Inflammatory macrophage (primary cell): ENCODE data around the gene PPP1R27.
A peak's percentile ranks its signal among the peaks of the same experiment; 100 is the strongest.

ENCODE experiments used
- DNase-seq, 2 donors: peaks; one replicate each; pipeline ENCODE4 v3.0.0-alpha.2; 2020 to 2022

Gene PPP1R27

DNA sequence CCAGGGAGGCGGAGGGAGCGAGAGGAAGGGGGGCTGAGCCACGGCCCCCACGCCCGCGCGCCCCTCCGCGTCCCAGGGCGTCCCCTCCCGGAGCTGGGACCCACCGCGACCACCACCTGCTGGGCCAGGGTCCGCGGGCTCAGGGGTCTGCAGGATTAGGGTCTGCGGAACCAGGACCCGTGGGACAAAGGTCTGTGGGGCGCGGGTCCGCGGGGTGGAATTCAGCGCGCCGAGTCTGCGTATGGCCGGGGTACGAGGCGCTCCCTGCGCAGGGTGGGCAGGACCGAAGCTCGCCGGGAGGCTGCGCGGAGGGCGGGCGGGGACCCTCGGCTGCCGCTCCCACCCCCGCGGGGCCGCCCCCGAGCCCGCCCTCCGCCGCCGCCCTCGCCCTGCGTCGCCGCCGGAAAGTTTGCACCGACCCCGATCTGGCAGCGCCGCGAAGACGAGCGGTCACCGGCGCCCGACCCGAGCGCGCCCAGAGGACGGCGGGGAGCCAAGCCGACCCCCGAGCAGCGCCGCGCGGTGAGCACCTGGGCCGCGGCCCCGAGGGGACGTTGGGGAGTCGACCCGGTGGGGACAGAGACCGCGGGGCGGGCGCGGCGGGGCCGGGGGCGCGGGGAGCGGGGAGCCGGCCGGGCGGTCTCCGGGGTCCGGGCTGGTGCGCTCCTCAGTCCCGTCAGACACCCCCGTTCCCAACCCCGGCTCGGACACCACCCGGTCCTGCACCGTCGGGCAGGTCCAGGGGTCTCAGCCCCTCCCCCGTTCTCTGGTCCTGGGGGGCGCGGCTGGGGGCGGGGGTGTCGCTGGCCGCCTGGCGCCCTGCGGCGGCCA lies 30.9 kb downstream of the PPP1R27 start, which contains the start of gene GCGR:
Gene GCGR (plus strand): TSS at position 423 of the 831 bp plus-strand sequence. CDS start 4,869 bp downstream, outside the sequence.
- no peak for DNase-seq

GRCh38 chr17:81802856-81803643 lies 31.8 kb downstream of the PPP1R27 start:
- no peak for DNase-seq

DNA sequence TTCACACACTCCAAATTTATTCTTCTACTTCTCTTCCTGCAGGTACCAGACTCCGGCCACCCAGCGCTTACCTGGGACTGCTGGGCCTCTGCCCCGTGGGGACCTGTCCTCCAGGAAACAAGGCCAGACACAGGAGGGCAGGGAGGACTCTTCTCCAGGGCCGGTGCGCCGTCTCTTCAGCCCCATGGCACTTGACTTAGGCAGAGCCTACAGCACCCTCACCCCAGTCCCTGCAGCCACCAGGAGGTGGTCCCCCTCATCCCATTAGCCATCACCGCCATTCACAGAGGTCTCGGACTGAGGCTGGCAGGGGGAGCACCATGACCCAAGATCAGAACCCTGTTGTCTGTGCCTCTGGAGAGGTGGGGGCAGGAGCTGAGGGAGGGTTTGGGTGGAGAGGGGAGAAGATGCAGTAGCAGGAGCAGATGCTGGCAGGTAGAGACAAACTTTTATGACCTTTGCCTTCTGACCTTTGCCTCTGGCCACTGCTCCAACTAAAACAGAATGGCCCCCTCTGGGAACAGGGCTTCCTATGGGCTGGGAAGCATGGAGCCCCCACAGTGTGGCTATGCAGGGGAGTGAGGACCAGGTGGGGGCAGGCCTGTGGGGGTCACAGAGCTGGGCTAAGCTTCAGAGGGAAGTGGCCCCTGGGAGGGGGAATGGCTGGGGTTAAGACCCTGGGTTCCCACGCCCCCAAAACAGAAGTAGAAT lies 32.6 kb downstream of the PPP1R27 start:
- DNase-seq = no peak

GRCh38 chr17:81801327-81801726 lies 33.5 kb downstream of the PPP1R27 start:
- DNase-seq = no peak

GRCh38 chr17:81794509-81794908 lies 40.3 kb downstream of the PPP1R27 start:
- DNase-seq = peak; percentile 7 to 28

GRCh38 chr17:81794074-81794476 lies 40.8 kb downstream of the PPP1R27 start:
- no peak for DNase-seq

DNA sequence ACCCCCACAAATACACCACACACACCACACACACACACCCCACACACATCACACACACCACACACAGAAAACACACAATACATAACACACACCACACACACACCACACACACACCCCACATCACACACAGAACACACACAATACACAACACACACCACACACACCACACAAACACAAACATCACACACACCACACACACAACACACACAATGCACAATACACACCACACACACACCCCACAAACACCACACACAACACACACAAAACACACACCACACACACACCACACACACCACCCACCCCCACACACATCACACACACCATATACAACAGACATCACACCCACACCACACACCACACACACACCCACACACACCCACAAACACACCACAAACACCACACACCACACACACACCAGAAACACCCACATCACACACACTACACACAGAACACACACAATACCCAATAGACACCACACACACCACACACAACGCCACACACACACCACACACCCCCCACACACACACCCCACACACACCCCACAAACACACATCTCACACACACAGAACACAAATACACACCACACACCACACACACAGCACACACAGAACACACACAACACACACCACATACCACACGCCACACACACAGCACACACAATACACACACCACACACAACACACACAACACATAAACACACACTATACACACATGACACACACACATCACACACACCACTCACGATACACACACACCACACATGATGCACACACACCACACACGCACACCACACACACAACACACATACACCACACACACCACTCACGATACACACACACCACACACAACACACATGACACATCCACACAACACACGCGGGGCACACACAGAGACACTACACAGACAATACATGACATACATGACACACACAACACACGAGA lies 41.9 kb downstream of the PPP1R27 start:
- DNase-seq = no peak
